ENCODE results near the gene SIRT4.

GRCh38 chr12:120346031-120346430 lies 43.9 kb downstream of the SIRT4 start:
- TF ChIP-seq CTCF (IDR thresholded peaks at IDR 0.05) (no peak), POLR2A (IDR thresholded peaks at IDR 0.05) (no peak)

Measured in body of pancreas (tissue), 4 donors.